GM21526 (cell line): ENCODE results near the gene EML1.
"Not testable (repeated sequence)": the region's sequence is repeated elsewhere in the genome, so short reads cannot be mapped to it uniquely, and the experiment has no call there.

ENCODE experiments used
- ATAC-seq: cut with Tn5 transposase; IDR thresholded peaks from one replicate; pipeline ENCODE4 v1.9.1; 2021; ENCODE audit warnings: moderate library complexity; ENCODE audit not compliant: unreplicated experiment, low FRiP score

The EML1 gene

DNA sequence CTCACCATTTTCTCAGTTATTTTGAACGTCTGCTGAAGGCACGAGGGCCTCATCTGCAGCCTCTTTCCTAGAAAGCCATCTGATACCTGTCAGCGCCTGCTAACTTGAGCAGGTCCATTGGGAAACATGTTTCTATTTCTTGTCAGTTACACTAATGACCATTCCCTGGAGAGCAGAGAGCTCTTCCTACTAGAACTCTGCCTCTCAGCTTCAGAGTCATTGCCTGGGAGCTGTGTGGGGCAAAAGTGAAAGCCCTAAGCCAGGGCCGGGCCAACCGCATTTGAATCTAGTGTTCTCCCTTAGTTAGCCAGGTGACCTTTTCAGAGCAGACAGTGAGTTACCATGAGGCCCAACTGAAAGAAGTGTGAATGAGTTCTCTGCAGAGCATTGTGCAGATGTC lies 135.8 kb downstream of the EML1 start:
- no peak for ATAC-seq

GRCh38 chr14:99929601-99930000 lies 136.4 kb downstream of the EML1 start:
- ATAC-seq = no peak

- peak; percentile 84 for ATAC-seq
Measured at GRCh38 chr14:99930420-99931274, 137.4 kb downstream of the EML1 start.

GRCh38 chr14:99931308-99931707 lies 138.1 kb downstream of the EML1 start:
- ATAC-seq = no peak

DNA sequence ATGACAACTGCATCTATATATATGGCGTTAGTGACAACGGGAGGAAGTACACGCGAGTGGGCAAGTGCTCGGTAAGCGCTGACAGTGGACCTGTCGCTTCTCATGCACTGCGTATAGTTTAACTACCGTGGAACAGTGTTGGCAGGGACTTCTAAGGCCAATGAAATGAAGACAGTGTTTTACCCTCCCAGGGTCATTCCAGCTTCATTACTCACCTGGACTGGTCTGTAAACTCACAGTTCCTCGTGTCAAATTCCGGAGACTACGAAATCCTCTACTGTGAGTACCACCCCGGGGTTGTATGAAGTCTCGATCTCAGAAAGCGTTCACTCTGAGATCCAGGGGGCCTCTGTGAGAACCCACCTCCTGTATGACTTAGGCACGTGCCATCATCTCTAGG lies 142.8 kb downstream of the EML1 start:
- ATAC-seq = no peak

DNA sequence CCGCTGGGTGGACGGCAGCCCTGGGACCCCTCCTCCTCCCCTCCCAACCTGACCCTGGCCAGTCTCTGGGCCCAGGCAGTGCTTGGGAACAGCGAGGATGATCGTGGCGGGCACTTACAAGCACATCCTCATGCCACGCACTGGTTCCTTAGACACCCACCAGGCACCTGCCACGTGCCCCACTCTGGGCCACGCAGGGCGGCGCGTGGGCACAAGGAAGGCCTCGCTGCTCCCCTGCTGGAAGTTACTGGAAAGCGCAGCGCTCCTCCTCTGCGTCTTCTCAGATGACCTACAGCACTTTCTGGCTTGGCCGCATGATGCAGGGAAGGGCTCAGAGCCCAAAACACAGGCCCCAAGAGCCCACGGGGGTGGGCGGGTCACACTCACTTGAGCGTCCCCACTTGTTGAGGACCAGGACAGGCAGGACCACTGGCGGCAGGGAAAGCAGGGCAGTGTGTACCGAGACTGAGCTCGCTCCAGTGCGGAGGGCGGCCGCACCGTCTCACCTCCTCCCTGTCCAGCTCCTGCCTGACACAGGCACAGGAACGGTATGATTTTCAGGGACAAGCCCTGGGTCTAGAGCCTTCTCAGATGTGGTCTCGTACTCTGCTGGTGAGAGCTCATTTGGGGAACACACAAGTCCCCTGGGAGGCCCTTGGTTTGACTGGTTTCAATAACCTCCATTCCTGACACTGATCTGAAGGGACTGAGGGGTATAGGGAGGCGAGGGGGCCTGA lies 143.7 kb downstream of the EML1 start:
- ATAC-seq = no peak

- ATAC-seq = no peak
Measured at GRCh38 chr14:99937475-99938244, 144.4 kb downstream of the EML1 start.

- ATAC-seq = no peak
Measured at GRCh38 chr14:99938376-99938775, 145.2 kb downstream of the EML1 start.

DNA sequence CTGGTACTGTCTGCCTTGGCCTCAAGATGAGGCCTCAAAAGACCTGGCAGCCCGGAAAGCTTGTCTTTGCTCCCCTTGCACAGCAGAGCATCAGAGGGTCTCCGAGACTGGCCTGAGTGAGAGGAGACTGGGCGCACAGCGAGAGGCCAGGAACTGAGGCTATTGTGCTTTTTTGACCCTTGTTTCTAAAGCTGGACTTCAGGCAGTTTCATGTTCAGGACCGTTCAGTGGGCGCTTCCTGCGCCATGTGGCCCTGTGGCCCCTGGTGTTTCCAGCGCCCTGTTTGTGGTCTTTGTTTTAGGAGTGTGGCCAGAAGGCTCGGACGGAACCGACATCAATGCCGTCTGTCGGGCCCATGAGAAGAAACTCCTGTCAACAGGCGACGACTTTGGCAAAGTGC lies 145.7 kb downstream of the EML1 start:
- ATAC-seq = no peak

DNA sequence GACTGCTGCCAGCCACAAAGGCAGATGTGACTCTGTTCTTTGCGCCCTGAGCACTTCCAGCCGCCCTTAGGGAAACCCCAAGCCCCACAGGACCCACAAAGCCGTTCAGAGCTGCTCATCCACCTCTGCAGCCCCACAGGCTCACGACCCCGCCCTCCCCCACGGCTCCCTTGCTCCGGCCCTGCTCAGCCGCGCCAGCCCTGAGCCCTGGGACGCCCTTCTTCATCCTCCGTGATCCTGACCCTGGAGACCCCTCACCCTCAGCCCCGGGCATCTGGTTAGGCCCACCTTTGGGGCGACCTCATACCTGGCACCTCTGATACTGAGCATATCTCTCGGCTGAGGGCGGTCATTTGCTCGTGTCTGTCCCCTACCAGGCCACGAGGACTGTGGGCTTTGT lies 146.2 kb downstream of the EML1 start:
- ATAC-seq = no peak

DNA sequence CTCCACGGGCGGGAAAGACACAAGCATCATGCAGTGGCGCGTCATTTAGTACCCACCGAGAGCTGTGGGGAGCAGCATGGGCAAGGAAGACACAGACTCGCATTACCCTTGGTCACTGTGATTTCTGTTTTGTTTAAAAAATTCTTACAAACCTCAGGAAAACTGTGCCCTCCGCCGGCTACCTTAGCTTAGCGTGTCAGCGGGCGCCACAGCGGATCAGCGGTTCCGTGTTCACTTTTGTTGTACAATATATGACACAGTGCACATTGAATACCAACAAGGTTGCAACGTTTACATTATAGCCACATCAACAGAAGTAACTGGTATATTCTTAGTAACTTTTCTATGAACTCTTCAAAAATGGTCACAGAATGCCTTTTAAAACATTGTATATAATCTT lies 146.9 kb downstream of the EML1 start:
- no peak for ATAC-seq

DNA sequence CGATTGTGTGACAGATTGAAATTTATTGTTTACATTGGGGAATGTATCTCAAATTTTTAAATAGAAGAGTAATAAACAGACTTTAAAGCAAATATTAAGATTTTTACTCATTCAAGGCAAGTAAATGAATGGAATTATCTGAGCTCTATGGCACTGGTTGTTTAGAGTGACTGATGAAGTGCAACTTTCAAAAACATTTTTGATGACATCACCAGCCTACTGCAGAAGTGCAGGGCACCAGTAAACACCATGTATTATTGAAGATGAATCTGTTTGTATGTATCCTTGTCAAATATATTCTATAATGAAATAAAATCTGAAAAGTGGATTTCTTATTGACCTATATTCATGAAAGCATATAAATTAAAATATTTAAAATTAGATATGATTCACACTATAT lies 148.0 kb downstream of the EML1 start:
- no peak for ATAC-seq

GRCh38 chr14:99943620-99944019 lies 150.4 kb downstream of the EML1 start:
- no peak for ATAC-seq

DNA sequence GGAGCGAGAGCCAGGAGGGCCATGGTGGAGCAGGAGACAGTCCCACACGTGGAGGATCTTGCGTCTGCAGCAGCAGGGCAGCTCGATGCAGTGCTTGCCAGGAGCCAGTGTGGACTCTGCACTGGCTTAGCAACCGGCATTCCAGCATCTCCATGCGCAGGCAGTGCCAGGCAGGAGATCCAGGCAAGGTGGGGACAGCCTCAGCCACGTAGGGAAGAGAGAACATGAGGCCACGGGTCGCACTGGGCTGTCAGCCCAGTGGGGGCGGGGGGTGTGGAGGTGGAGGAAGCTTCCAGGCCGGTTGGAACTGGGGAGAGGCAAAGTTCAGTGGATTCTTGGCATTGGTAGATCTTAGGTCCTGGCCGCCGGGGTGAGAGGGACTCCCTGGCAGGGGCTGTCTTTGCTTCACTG lies 151.0 kb downstream of the EML1 start:
- ATAC-seq = no peak

GRCh38 chr14:99945732-99946651 lies 152.8 kb downstream of the EML1 start:
- ATAC-seq = no peak

GRCh38 chr14:99946652-99947489 lies 153.7 kb downstream of the EML1 start:
- ATAC-seq = peak; percentile 77

GRCh38 chr14:99947695-99948094 lies 154.5 kb downstream of the EML1 start:
- no peak for ATAC-seq

DNA sequence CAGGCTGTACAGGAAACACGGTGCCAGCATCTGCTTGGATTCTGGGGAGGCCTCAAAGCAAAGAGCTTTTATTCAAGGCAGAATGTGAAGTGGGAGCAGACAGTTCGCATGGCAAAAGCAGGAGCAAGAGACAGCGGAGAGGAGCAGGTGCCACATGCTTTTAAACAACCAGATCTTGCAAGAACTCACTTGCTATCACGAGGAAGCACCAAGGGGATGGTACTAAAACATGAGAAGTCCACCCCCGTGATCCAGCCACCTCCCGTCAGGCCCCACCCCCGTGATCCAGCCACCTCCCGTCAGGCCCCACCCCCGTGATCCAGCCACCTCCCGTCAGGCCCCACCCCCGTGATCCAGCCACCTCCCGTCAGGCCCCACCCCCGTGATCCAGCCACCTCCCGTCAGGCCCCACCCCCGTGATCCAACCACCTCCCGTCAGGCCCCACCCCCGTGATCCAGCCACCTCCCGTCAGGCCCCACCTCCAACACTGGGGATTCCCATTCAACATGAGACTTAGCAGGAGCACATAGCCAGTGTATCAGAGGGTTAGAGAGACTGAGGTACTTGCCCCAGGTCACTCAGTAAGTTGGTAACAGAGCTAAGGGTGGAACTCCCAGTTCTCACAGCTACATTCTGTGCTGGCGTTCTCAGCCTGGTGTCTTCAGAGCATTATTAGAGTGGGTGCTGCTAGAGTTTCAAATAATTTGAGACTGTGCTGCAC lies 156.0 kb downstream of the EML1 start:
- not testable (repeated sequence) for ATAC-seq

DNA sequence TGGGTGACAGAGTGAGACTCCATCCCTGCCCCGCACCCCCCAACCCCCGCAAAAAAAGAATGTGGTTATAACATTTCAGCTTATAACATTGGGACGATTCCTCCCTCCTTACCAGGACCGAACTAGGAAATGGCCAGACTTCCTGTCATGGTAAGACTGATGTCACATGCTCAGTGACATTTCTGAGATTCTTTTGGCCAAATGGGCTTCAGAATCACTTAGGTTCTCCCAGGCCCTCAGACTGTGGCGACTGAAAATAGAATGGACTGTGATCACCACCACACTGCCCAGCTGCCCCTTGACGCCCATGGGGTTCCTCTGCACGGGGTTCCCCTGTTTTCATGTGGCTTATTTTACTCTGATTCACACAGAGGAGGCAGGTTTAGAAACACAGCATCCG lies 157.0 kb downstream of the EML1 start:
- no peak for ATAC-seq
